Activated CD8-positive, alpha-beta memory T cell treated with anti-CD3 and anti-CD28 coated beads for 4 hours (primary cell): ENCODE data around the gene INMT.
A peak's percentile ranks its signal among the peaks of the same experiment; 100 is the strongest.
"Not testable (repeated sequence)": the region's sequence is repeated elsewhere in the genome, so short reads cannot be mapped to it uniquely, and the experiment has no call there.

Experiments
- DNase-seq, 2 donors: peaks; one replicate each; pipeline ENCODE4 v3.0.0-alpha.2; 2020; ENCODE audit warnings: low read depth in 2 of 2

Gene INMT

GRCh38 chr7:30751696-30752273, at the start of gene INMT:
Gene INMT, plus strand, starts transcription at chr7:30752135. Its CDS starts 16 bp downstream, at chr7:30752151.
- DNase-seq: no peak

DNA sequence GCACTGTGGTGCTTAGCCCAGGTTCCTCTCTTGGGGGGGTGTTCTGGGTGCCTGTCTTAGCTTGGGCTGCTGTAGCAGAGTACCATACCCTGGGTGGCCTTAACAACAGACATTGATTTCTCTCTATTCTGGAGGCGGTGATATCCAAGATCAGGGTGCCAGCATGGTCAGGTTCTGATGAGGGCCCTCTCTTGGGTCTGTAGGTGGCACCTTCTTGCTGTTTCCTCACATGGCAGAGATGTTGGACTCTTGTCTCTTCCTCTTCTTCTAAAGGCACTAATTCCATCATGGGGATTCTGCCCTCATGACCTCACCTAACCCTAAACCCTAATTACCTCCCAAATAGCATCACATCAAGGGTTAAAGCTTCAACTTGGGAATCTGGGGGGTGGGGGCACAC, 49.7 kb upstream of the INMT start:
- DNase-seq: no peak

- DNase-seq: no peak
Observed at GRCh38 chr7:30703756-30704155, 48.2 kb upstream of the INMT start.

DNA sequence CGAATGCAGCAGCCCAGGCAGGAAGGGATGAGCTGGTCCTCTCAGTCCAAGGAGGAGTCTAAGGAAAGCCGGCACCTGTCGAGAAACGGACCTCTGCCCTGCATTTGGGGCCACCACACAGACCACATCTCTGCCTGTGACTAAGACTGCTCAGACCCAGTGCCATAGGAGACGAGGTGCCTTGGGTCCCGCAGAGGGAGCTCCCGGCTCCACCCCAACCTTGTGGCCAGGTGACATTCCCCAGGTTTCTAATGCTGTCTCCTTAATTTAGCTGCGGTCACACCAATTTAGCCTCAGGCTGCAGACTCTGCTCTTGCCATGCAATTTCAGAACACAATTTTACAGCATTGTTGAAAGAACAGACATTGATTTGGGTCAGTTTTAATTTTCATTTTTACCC, 46.9 kb upstream of the INMT start:
- DNase-seq: no peak

DNA sequence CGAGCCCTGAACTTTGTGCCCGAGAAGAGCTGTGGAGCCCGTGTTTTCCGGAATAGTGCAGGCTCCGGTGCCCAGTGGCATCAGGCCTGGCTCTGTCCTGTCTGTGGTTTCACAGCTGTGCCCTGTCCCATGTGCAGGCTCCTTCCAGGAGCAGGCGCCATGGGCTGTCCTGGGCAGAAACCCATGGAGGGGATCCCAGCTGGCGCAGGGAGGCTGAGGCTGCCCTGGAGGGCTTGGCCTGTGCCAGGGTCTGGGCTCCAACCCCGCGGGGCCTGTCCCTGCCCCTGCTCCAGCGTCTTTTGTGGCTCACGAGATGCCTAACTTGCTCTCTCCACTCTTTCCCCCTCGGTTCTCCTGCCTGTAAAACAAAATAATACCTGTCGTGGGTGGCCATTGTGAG, 46.3 kb upstream of the INMT start:
- DNase-seq: no peak

DNA sequence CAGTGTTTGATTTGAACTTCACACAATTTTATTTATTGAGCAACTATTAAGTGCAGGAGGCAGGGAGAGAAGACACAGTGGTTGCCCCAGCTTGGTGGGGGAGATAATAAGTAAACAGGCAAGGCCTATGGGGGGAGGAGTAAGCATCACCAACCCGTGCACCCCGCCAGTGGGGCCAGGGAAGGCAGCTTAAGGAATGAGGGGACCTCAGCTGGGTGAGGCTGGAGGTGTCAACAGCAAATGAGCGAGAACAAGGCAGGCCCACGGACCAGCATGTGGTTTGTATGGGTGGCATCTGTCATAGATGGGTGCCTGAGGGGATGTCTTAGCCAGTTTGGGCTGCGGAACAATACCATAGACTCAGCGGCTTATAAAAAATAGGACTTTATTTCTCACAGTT, 45.6 kb upstream of the INMT start:
- no peak for DNase-seq

GRCh38 chr7:30706908-30707307, 45.0 kb upstream of the INMT start:
- no peak for DNase-seq

DNA sequence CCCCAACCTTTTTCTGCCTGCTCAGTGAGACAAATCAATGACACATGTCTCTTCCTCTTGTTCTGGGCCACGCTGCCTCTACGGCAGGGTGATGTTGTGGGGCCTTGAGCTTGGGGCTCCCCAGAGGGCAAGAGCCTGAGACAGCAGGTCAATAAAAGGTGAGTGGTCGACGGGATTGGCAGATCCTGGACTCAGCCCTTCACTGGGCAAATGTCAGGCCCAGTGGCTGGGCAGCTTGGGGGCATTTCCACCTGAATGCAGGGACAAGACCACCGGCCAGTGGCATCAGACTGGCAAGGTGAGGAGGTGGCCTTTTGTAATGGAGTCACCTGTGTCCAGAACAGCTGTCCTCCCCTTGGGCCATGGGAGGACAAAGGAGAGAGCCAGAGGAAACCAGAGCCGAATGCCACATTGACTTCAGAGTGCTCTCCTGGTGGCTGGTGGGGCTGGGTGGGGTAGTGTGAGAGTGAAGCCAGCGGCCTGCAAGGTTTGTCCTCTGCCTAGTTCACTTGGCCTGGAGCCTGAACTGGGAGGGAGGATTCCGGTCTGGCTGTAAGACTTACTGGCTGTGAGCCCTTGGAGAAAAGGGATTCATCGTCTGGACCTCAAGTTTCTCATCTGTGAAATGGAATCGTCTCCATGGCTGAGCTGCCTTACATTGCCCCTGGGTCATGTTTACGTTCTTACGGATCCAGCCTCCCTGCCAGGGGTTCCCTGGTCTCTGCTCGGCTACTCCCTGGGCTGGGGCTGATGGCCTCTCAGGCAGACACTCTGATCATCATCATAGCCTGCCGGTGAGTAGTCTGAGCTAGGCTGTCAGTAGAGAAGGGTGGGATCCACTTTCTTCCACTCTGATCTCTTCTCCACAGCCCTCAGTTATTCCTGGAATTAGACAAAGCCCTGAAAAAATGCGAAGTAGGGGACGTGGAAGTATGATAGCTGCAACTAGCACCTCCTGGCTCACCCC, 44.3 kb upstream of the INMT start:
- DNase-seq: no peak

DNA sequence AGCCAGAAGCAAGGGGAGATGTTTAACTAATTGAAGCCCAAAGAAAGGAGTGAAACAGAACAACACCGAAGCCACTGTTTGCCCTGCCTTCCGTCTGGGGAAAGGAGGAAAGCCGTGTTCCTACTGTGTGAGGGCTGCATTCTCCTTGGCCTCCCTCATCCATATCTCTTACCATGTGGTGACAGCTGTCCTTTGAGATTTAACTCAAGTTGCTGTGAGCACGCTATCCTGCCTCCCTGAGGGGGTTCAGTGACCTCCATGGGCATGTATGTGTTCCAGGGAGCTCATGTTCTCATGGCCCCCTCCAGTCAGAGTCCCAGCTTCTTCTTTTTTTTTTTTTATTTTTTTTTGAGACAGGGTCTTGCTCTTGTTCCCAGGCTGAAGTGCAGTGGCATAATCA, 43.5 kb upstream of the INMT start:
- DNase-seq: no peak

- no peak for DNase-seq
Observed at GRCh38 chr7:30708983-30709382, 43.0 kb upstream of the INMT start.

- DNase-seq: no peak
Observed at GRCh38 chr7:30709549-30709948, 42.4 kb upstream of the INMT start.

DNA sequence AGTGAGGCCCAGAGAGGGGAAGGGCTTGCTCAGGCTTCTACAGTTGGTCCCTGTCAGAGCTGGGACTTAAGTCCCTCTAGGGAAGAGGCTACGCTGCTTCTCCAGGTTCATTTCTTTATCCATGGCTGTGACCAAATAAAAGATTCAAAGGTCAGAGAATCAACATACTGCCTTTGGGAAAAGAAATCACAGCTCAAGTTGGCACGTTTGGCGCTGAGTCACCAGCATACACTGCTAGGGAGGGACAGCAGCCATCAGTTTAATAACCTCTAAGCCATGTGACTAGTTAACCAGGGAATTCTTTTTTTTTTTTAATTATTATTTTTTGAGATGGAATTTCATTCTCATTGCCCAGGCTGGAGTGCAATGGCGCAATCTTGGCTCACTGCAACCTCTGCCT, 41.3 kb upstream of the INMT start:
- no peak for DNase-seq

DNA sequence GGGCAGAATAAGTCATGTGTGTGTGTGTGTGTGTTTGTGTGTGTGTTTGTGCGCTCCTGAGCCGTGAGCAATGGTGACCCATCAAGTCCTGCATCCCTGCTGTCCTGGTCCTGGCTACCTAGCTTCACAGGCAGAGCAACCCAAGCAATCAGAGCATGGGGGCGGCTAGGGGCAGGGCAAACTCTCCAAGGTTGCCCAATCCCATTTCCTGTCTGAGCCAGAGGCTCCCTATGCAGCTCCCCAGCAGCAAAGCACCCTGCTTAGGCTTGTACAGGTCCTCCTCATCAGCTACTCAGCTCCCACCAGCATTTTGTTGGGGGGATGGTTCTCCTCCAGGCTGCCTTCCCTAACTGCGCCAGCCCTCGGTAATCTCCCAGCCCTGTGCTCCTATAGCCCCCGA, 38.5 kb upstream of the INMT start:
- DNase-seq: no peak

DNA sequence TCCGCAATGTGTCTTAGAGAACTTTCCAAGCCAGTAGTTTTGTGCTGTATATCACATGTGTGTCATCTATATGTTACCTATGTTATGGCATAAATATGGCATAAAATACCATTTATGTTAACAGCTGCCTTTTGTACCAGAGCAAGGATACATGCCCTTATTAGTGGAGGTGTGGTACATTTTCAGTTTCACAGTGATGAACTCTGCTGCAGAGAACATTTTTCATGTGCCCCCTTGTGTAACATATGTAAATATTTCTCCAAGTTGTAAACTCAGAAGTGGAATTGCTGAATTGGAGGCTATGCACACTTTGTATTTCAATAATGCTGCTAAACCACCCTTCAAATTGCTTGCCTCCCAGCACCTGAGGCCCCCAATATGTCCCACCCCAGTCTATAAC, 37.8 kb upstream of the INMT start:
- DNase-seq: no peak

GRCh38 chr7:30717181-30717580, 34.8 kb upstream of the INMT start:
- DNase-seq: no peak

- DNase-seq: not testable (repeated sequence)
Observed at GRCh38 chr7:30719434-30719833, 32.5 kb upstream of the INMT start.

GRCh38 chr7:30721211-30721610, 30.7 kb upstream of the INMT start:
- DNase-seq: no peak

GRCh38 chr7:30722187-30722586, 29.7 kb upstream of the INMT start:
- no peak for DNase-seq

DNA sequence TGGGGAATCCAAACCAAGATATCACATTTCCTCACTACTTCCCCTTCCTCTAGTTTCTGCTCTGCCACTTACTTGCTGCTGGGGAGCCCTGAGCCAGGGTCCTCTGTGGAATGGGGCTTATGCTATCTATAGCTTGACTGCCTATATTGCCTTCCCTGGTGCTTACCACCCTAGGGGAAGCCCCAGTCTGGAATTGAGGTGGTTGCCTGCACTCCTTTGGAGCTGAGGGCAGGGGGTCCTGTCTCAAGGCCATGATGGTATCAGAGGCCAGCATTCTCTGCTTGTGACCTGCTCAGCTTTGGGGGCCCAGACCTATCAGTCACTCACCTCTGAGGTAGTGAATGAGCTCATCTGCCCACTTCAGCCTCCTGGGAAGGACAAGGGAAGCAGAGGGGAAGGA, 29.3 kb upstream of the INMT start:
- DNase-seq: no peak

DNA sequence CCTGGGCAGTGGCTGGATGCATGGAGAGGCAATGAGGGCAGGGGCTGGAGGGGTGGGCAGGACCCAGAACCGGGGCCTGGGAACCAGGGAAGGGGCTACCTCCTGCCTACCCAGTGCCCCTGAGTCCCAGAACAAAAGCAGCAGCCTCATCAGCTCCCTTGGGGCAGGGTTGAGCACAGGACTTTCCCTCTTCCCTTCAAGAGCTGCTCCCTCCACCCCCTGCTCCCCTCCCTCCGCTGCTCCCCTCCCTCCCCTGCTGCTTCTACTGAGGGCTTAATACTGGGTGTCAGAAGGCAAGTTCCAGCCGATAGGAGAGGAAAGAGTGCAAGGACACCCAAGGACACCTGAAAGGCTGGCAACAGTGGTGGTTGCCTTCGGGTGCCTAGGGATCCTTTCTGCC, 28.2 kb upstream of the INMT start:
- DNase-seq: no peak

DNA sequence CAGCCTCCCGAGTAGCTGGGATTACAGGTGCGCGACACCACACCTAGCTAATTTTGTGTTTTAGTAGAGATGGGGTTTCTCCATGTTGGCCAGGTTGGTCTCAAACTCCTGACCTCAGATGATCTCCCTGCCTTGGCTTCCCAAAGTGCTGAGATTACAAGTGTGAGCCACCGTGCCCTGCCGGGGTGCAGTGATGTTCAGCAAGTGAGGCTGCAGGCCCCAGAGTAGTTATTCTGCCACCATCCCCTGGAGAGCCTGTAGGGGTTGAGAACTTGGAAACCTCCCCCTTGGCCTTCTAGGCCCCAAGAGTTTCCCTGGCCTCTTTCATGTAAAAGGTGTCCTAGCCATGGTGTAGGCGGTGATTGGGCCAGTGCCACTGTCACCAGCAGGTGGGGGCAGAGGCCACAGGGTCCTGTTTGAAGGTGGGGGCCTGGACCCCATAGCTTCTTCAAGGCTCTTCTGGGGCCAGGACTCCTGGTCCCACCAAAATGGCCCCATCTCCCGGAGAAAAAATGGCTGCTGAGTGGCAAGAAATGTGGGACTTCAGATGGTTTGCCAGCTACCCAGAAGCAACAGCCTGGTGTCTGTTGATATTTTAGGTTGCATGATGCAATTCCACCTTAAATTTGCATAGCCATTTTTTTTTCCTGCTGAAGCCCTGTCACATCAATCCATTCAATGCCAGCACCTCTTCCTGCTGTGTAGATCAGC, 25.5 kb upstream of the INMT start:
- no peak for DNase-seq

GRCh38 chr7:30727061-30727945, 24.6 kb upstream of the INMT start:
- peak; percentile 12 for DNase-seq
